Activated B cell treated with CpG ODN at 0.5 μM for 24 hours (primary cell): Measurements from ENCODE around the gene METTL24. TPM values are rescaled to one million over a fixed set of nuclear protein-coding genes. Genes with fewer than 3 reads are reported as not detected.
A peak's percentile ranks its signal among the peaks of the same experiment; 100 is the strongest.

ENCODE experiments used
- ATAC-seq: fragments of 200-7000 bp; cut with Tn5 transposase; one replicate; pipeline ENCODE4 v1.10.0; 2021; ENCODE audit warnings: low read depth, mild to moderate bottlenecking, moderate library complexity
- CTCF ChIA-PET: fragments of 350-600 bp; sonication (Branson Sonifier 250); formaldehyde crosslinking; loops from one replicate; lab custom pipeline; 2021; ENCODE audit warnings: antibody characterized with exemption; lab: Charles Lee
- POLR2A ChIA-PET: fragments of 350-600 bp; sonication (Branson Sonifier 250); formaldehyde crosslinking; loops from one replicate; lab custom pipeline; 2021; ENCODE audit warnings: antibody characterized with exemption; lab: Charles Lee
- DNase-seq: peaks from one replicate; pipeline ENCODE4 v3.0.0; 2022
- H3K27ac Mint-ChIP-seq: one replicate; pipeline ENCODE4 v1.8.0; 2020; ENCODE audit warnings: mixed read lengths
- H3K27me3 Mint-ChIP-seq: one replicate; pipeline ENCODE4 v1.8.0; 2021; ENCODE audit warnings: mixed read lengths
- H3K36me3 Mint-ChIP-seq: one replicate; pipeline ENCODE4 v1.8.0; 2021; ENCODE audit warnings: low read depth, mixed read lengths
- H3K4me1 Mint-ChIP-seq: one replicate; pipeline ENCODE4 v1.8.0; 2021; ENCODE audit warnings: mixed read lengths
- H3K4me3 Mint-ChIP-seq: one replicate; pipeline ENCODE4 v1.8.0; 2020; ENCODE audit warnings: mild to moderate bottlenecking, mixed read lengths
- H3K9me3 Mint-ChIP-seq: one replicate; pipeline ENCODE4 v1.8.0; 2020; ENCODE audit warnings: mixed read lengths
- CTCF ChIP-seq: fragments of 200-600 bp; IDR thresholded peaks from one replicate; pipeline ENCODE4 v1.8.0; 2022; ENCODE audit warnings: antibody characterized with exemption, mild to moderate bottlenecking
- intact Hi-C: fragments of 100-400 bp; cut with micrococcal nuclease; formaldehyde crosslinking; loops from one replicate; pipeline ENCODE4 v1.15.1; 2024
- total RNA-seq: library from RNA; stranded (reverse); gene quantifications from 2 replicates; pipeline ENCODE4 v1.2.3, GENCODE V29; 2022

Gene METTL24
- total RNA-seq, 1 donor from 2014 or later, result not detected

GRCh38 chr6:110357298-110357663, 868 bp downstream of the METTL24 start:
- CTCF ChIA-PET, result no interaction called here
- H3K27ac Mint-ChIP-seq, result no peak overlapping the region

GRCh38 chr6:110356778-110357177, 1.4 kb downstream of the METTL24 start:
- intact Hi-C loops, result loop anchor here (1.0 kb wide), 1 partner anchor 178 kb away; no protein-coding TSS in a partner anchor
- POLR2A ChIA-PET, result no interaction called here
- H3K9me3 Mint-ChIP-seq, result no peaks in the 10 kb centered on the region
- DNase-seq, result no peak
- peak overlapping the region; percentile 83 for H3K4me3 Mint-ChIP-seq
- H3K36me3 Mint-ChIP-seq, result no peaks in the 10 kb centered on the region
- peaks cover 4% of the 10 kb centered on the region for H3K4me1 Mint-ChIP-seq
- H3K27ac Mint-ChIP-seq, result no peak overlapping the region
- peaks cover 45% of the 10 kb centered on the region for H3K27me3 Mint-ChIP-seq
- no peak for ATAC-seq
- CTCF ChIA-PET, result no interaction called here
- TF ChIP-seq CTCF, result no peak

More at GRCh38 chr6:110357298-110357663, 868 bp downstream of the METTL24 start:
- no peak for DNase-seq
- Mint-ChIP-seq H3K9me3 (no peaks in the 10 kb centered on the region), H3K4me1 (peaks cover 4% of the 10 kb centered on the region), H3K27me3 (peaks cover 49% of the 10 kb centered on the region), H3K36me3 (no peaks in the 10 kb centered on the region), H3K4me3 (peak overlapping the region; percentile 83)
- intact Hi-C loops, result loop anchor here (1.0 kb wide), 1 partner anchor 179 kb away; no protein-coding TSS in a partner anchor
- no peak for ATAC-seq
- TF ChIP-seq CTCF, result no peak
- POLR2A ChIA-PET, result no interaction called here

- intact Hi-C loops, result no loop called here
- H3K4me3 Mint-ChIP-seq, result no peak overlapping the region
Measured at GRCh38 chr6:110355727-110356126, 2.4 kb downstream of the METTL24 start.

GRCh38 chr6:110355022-110355421, 3.1 kb downstream of the METTL24 start:
- no peaks in the 10 kb centered on the region for H3K9me3 Mint-ChIP-seq
- H3K4me1 Mint-ChIP-seq, result peaks cover 4% of the 10 kb centered on the region
- POLR2A ChIA-PET, result interaction anchor here (0.6 kb wide), 1 partner anchor 36 kb away, joined by 3 read pairs; no protein-coding TSS in a partner anchor
- peaks cover 31% of the 10 kb centered on the region for H3K27me3 Mint-ChIP-seq
- ATAC-seq, result no peak
- H3K4me3 Mint-ChIP-seq, result no peak overlapping the region
- DNase-seq, result no peak
- intact Hi-C loops, result no loop called here
- H3K27ac Mint-ChIP-seq, result no peak overlapping the region
- no peaks in the 10 kb centered on the region for H3K36me3 Mint-ChIP-seq
- CTCF ChIA-PET, result no interaction called here
- no peak for TF ChIP-seq CTCF

More at GRCh38 chr6:110355727-110356126, 2.4 kb downstream of the METTL24 start:
- Mint-ChIP-seq H3K9me3 (no peaks in the 10 kb centered on the region), H3K36me3 (no peaks in the 10 kb centered on the region), H3K27me3 (peaks cover 37% of the 10 kb centered on the region), H3K27ac (no peak overlapping the region), H3K4me1 (peaks cover 4% of the 10 kb centered on the region)
- no peak for TF ChIP-seq CTCF
- ATAC-seq, result no peak
- ChIA-PET POLR2A (no interaction called here), CTCF (no interaction called here)
- DNase-seq, result no peak

GRCh38 chr6:110354153-110354552, 4.0 kb downstream of the METTL24 start:
- peaks cover 4% of the 10 kb centered on the region for H3K4me1 Mint-ChIP-seq
- H3K27me3 Mint-ChIP-seq, result peaks cover 27% of the 10 kb centered on the region
- H3K4me3 Mint-ChIP-seq, result no peak overlapping the region
- ChIA-PET POLR2A (no interaction called here), CTCF (no interaction called here)
- no peak for ATAC-seq
- DNase-seq, result no peak
- TF ChIP-seq CTCF, result no peak
- no peaks in the 10 kb centered on the region for H3K9me3 Mint-ChIP-seq
- no peaks in the 10 kb centered on the region for H3K36me3 Mint-ChIP-seq
- intact Hi-C loops, result no loop called here
- no peak overlapping the region for H3K27ac Mint-ChIP-seq
